IMR-90 (cell line): ENCODE data around the gene SLC37A1. TPM values are rescaled to one million over a fixed set of nuclear protein-coding genes. Genes with fewer than 3 reads are reported as not detected.

ENCODE experiments used
- ATAC-seq: fragments of 200-7000 bp; cut with Tn5 transposase; 2 replicates; pipeline ENCODE4 v1.9.1; 2020; ENCODE audit warnings: low read depth, mild to moderate bottlenecking, moderate library complexity
- Bru-seq: library from RNA; stranded (reverse); fragments of 400-500 nt; gene quantifications from one replicate; lab custom pipeline; 2021; lab: Mats Ljungman, UMichigan
- BruChase-seq, 2 experiments: library from RNA; stranded (reverse); fragments of 400-500 nt; gene quantifications; one replicate each; lab custom pipeline; 2021; lab: Mats Ljungman, UMichigan
- BruUV-seq: library from RNA; stranded (reverse); fragments of 400-500 nt; replicated peaks from 2 replicates; lab custom pipeline; 2021; lab: Mats Ljungman, UMichigan
- CTCF ChIA-PET: fragments of 300-600 bp; formaldehyde crosslinking; extraction: SDS; loops from one replicate; lab custom pipeline; 2021; ENCODE audit warnings: antibody characterized with exemption; lab: Yijun Ruan, JAX
- POLR2A ChIA-PET: fragments of 300-600 bp; sonication (Branson Sonifier 250); formaldehyde crosslinking; loops from one replicate; lab custom pipeline; 2022; ENCODE audit warnings: antibody characterized with exemption; ENCODE audit not compliant: unreplicated experiment; lab: Charles Lee
- DNase-seq: peaks from one replicate; pipeline ENCODE4 v3.0.0; 2013
- H2AFZ ChIP-seq: replicated peaks from 2 replicates; pipeline ENCODE3; 2013; ENCODE audit warnings: low read length, mild to moderate bottlenecking; ENCODE audit not compliant: poor library complexity
- H2AK5ac ChIP-seq: 2 replicates; pipeline ENCODE4 v1.6.1; 2013; ENCODE audit warnings: low read depth, low read length, inconsistent platforms
- H2AK9ac ChIP-seq: replicated peaks from 2 replicates; pipeline ENCODE3; 2013; ENCODE audit warnings: mild to moderate bottlenecking, low read depth, low read length, moderate library complexity; ENCODE audit not compliant: poor library complexity
- H2BK120ac ChIP-seq: 2 replicates; pipeline ENCODE4 v1.6.1; 2013; ENCODE audit warnings: low read depth, low read length, inconsistent platforms
- H2BK15ac ChIP-seq: 3 replicates; pipeline ENCODE4 v1.6.1; 2013; ENCODE audit warnings: low read depth, low read length, inconsistent platforms
- H2BK20ac ChIP-seq: 2 replicates; pipeline ENCODE4 v1.6.1; 2013; ENCODE audit warnings: low read depth, mild to moderate bottlenecking, inconsistent platforms, low read length, moderate library complexity
- H2BK5ac ChIP-seq: 2 replicates; pipeline ENCODE4 v1.6.1; 2013; ENCODE audit warnings: mild to moderate bottlenecking, low read depth, low read length, inconsistent platforms; ENCODE audit not compliant: poor library complexity, severe bottlenecking
- H3K14ac ChIP-seq: replicated peaks from 2 replicates; pipeline ENCODE4 v1.6.1; 2013; ENCODE audit warnings: low read depth, low read length, inconsistent platforms
- H3K18ac ChIP-seq: 2 replicates; pipeline ENCODE4 v1.6.1; 2013; ENCODE audit warnings: low read depth, low read length, control low read depth
- H3K23ac ChIP-seq: 2 replicates; pipeline ENCODE4 v1.6.1; 2013; ENCODE audit warnings: low read depth, low read length, inconsistent platforms
- H3K27ac ChIP-seq: 2 replicates; pipeline ENCODE4 v1.5.1; 2013; ENCODE audit warnings: mild to moderate bottlenecking, control low read depth, low read length; ENCODE audit not compliant: insufficient read depth
- H3K27me3 ChIP-seq: 2 replicates; pipeline ENCODE4 v1.6.1; 2013; ENCODE audit warnings: low read length; ENCODE audit not compliant: control insufficient read depth, insufficient read depth
- H3K36me3 ChIP-seq: 2 replicates; pipeline ENCODE4 v1.6.1; 2013; ENCODE audit warnings: low read length, mixed read lengths; ENCODE audit not compliant: control insufficient read depth, insufficient read depth
- H3K4ac ChIP-seq: 2 replicates; pipeline ENCODE4 v1.6.1; 2013; ENCODE audit warnings: low read depth, low read length, inconsistent platforms
- H3K4me1 ChIP-seq: 2 replicates; pipeline ENCODE4 v1.6.1; 2013; ENCODE audit warnings: low read length, mixed read lengths; ENCODE audit not compliant: control insufficient read depth, insufficient read depth
- H3K4me2 ChIP-seq: 2 replicates; pipeline ENCODE4 v1.6.1; 2013; ENCODE audit warnings: low read depth, mild to moderate bottlenecking, control low read depth, low read length, moderate library complexity
- H3K4me3 ChIP-seq: 2 replicates; pipeline ENCODE4 v1.5.1; 2013; ENCODE audit warnings: low read depth, mild to moderate bottlenecking, control low read depth, low read length, moderate library complexity; ENCODE audit not compliant: insufficient read depth
- H3K56ac ChIP-seq: 2 replicates; pipeline ENCODE4 v1.6.1; 2013; ENCODE audit warnings: low read length, inconsistent platforms; ENCODE audit not compliant: insufficient read depth; ENCODE audit errors: extremely low read depth
- H3K79me1 ChIP-seq, 2 experiments: 2 replicates each; pipeline ENCODE4 v1.6.1; 2013; ENCODE audit warnings: low read length in 2 of 2, inconsistent platforms in 1 of 2, low read depth in 1 of 2
- H3K9ac ChIP-seq: 2 replicates; pipeline ENCODE4 v1.6.1; 2013; ENCODE audit warnings: low read depth, low read length, control low read depth
- H3K9me1 ChIP-seq: 2 replicates; pipeline ENCODE4 v1.6.1; 2013; ENCODE audit warnings: low read length, inconsistent platforms; ENCODE audit not compliant: insufficient read depth
- H3K9me3 ChIP-seq: 2 replicates; pipeline ENCODE4 v1.6.1; 2013; ENCODE audit warnings: low read length; ENCODE audit not compliant: control insufficient read depth, insufficient read depth
- H4K20me1 ChIP-seq: 2 replicates; pipeline ENCODE4 v1.6.1; 2013; ENCODE audit warnings: low read length, inconsistent platforms; ENCODE audit not compliant: insufficient read depth
- H4K5ac ChIP-seq: 2 replicates; pipeline ENCODE4 v1.6.1; 2013; ENCODE audit warnings: mild to moderate bottlenecking, low read depth, low read length, control low read depth
- H4K8ac ChIP-seq, 2 experiments: 2 replicates each; pipeline ENCODE4 v1.6.1; 2013; ENCODE audit warnings: low read depth in 2 of 2, low read length in 2 of 2, control low read depth in 1 of 2, inconsistent platforms in 1 of 2
- H4K91ac ChIP-seq: 2 replicates; pipeline ENCODE4 v1.6.1; 2013; ENCODE audit warnings: low read depth, low read length, inconsistent platforms; ENCODE audit not compliant: insufficient read depth
- BHLHE40 ChIP-seq: fragments of 150-350 bp; IDR thresholded peaks from 2 replicates; pipeline ENCODE4 v1.6.1; 2016; ENCODE audit warnings: mild to moderate bottlenecking, low read depth, low read length
- FOS ChIP-seq: fragments of 150-350 bp; IDR thresholded peaks from 2 replicates; pipeline ENCODE4 v1.6.1; 2016; ENCODE audit warnings: low read depth, low read length
- MAZ ChIP-seq: IDR thresholded peaks from 2 replicates; pipeline ENCODE4 v1.6.1; 2012; ENCODE audit warnings: low read depth, mild to moderate bottlenecking, low read length, improper control_type of control experiment, moderate library complexity, borderline replicate concordance
- POLR2A ChIP-seq: IDR thresholded peaks from 2 replicates; pipeline ENCODE4 v1.6.1; 2012; ENCODE audit warnings: mild to moderate bottlenecking, low read depth, low read length
- RFX5 ChIP-seq: IDR thresholded peaks from 2 replicates; pipeline ENCODE4 v1.8.0; 2012; ENCODE audit warnings: low read depth, mild to moderate bottlenecking, low read length, moderate library complexity
- SMC3 ChIP-seq: fragments of 150-350 bp; IDR thresholded peaks from 2 replicates; pipeline ENCODE4 v1.6.1; 2016; ENCODE audit warnings: low read depth, mild to moderate bottlenecking, antibody characterized with exemption, low read length, moderate library complexity
- WGBS, 2 experiments: methylation state at CpG; one replicate each; pipeline versions ENCODE4 v1.1.5 to v1.1.7; 2013; ENCODE audit warnings: missing lambda C conversion rate in 2 of 2; ENCODE audit not compliant: insufficient read length in 1 of 2; ENCODE audit errors: extremely low coverage in 2 of 2; 5-methylcytosine and 5-hydroxymethylcytosine counted together
- dilution Hi-C: fragments of 300-500 bp; cut with HindIII; formaldehyde crosslinking; loops from one replicate; pipeline ENCODE4 v1.14.3; 2018; ENCODE audit warnings: low sequenced_read_pairs; ENCODE audit not compliant: unreplicated experiment
- in situ Hi-C: fragments of 300-500 bp; cut with MboI; formaldehyde crosslinking; loops from 3 replicates; pipeline ENCODE4 v1.14.3; 2019; ENCODE audit warnings: low sequenced_read_pairs, inconsistent platforms, mixed read lengths
- intact Hi-C: fragments of 100-400 bp; cut with micrococcal nuclease; formaldehyde crosslinking; loops from 2 replicates; pipeline ENCODE4 v1.10.0; 2022
- long read RNA-seq: library from polyadenylated mRNA; unstranded; transcript quantifications from one replicate; pipeline ENCODE4 v2.0.0, GENCODE V29; 2021; ENCODE audit not compliant: unreplicated experiment
- polyA plus RNA-seq, 3 experiments: library from polyadenylated mRNA; depleted of rRNA; stranded (reverse); fragments of >200 nt; gene quantifications; 2 replicates each; pipeline ENCODE4 v1.2.3, GENCODE V29; 2012; ENCODE audit warnings: low replicate concordance in 1 of 3
- total RNA-seq: library from RNA; depleted of rRNA; stranded (reverse); fragments of >200 nt; gene quantifications from 2 replicates; pipeline ENCODE4 v1.2.3, GENCODE V29; 2012; rRNA removed

Gene SLC37A1
- total RNA-seq (0.36 and 0.56 TPM in 2 replicates), polyA plus RNA-seq (2012; rRNA removed) (0.48 and 0.65 TPM in 2 replicates), Bru-seq, nascent RNA (percentile 24 among the genes with signal in this experiment), BruChase-seq, experiment 1, labeled RNA remaining after a 6-hour chase (percentile 20 among the genes with signal in this experiment), BruChase-seq, experiment 2, labeled RNA remaining after a 2-hour chase (percentile 20 among the genes with signal in this experiment)
- polyA plus RNA-seq (2012; cell fraction: cytosol; rRNA removed), result 0.37 and 0.54 TPM in 2 replicates
- 1.3 and 1.4 TPM in 2 replicates for polyA plus RNA-seq (2012; cell fraction: nucleus; rRNA removed; ENCODE audit: low replicate concordance)
- long read RNA-seq, result 0 reads

DNA sequence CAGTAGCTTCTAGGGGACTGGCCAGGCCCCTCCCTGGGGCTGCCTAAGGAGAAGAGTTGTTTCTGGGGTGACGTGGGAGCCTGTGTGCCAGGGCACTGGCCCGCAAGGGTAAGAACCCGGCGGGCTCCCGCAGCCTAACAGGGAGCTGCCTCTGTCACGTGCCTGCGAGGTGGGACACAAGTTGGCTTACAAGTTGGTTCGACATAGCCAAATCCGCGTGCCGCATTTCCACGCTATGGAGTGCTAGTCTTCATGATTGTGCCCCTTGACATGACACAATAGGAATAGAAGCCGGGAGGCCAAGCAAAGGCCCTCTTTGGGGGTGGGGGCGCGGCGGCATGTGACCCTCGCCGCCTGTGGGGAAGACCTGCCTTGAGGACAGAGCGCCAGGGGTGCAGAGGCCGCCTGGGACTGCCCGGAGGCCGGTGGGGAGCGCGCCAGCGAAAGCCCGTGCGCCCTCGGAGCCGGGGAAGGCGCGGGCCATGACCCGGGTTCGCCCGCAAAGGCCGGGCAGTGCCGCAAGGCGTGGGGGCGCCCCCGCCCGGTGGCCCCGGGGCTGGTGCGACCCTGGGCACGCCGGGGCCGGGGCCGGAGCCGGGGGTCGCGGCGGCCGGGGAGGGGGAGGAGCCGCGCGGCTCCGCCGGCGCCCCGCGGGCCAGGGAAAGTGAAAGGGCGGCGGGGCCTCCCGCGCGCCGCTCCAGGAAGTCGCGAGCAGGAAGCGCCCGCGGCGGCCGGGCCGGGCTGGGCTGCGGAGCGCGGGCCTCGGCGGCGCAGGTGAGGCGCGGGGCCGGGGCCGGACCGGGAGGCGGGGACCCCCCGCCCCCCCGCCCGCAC, at the start of gene SLC37A1:
Gene SLC37A1, plus strand, starts transcription at position 702 of the 834 bp plus-strand sequence. CDS start 4,603 bp downstream, outside the sequence.
- H3K23ac ChIP-seq, result no peak within 1 kb of the TSS
- no peak within 1 kb of the TSS for H3K9ac ChIP-seq
- dilution Hi-C loops, result no loop called here
- no peak within 1 kb of the TSS for H3K56ac ChIP-seq
- no peaks in the 10 kb centered on the region for H3K9me3 ChIP-seq
- no peak within 1 kb of the TSS for H3K18ac ChIP-seq
- no peak within 1 kb of the TSS for H4K91ac ChIP-seq
- H2AK5ac ChIP-seq, result no peak within 1 kb of the TSS
- peak within 1 kb of the TSS; percentile 77 for H3K4me2 ChIP-seq
- no peaks in the 10 kb centered on the region for H3K79me1 ChIP-seq
- H3K9me1 ChIP-seq, result peaks cover 2% of the 10 kb centered on the region; the same call in 1 of the 2 replicates
- BruUV-seq, result no TSS peak
- no peaks in the 10 kb centered on the region for H3K36me3 ChIP-seq
- no peak within 1 kb of the TSS for H3K4ac ChIP-seq
- no peak within 1 kb of the TSS for H3K14ac ChIP-seq
- no peak within 1 kb of the TSS for H2BK15ac ChIP-seq
- peak within 1 kb of the TSS; percentile 51 for H3K4me3 ChIP-seq
- DNase-seq (no peak), ATAC-seq (peak; percentile 69)
- H3K27me3 ChIP-seq, result peaks cover 31% of the 10 kb centered on the region
- WGBS, 2 experiments, result 22% methylated on average over 53 of the region's 88 CpGs; no CpG with 5 or more reads in 1 of the 2 experiments
- H2AFZ ChIP-seq, result peak within 1 kb of the TSS; percentile 82
- intact Hi-C loops, result no loop called here
- H2AK9ac ChIP-seq, result no peak within 1 kb of the TSS
- H2BK5ac ChIP-seq, result no peak within 1 kb of the TSS
- no peaks in the 10 kb centered on the region for H4K20me1 ChIP-seq
- POLR2A ChIA-PET, result no interaction called here
- no peak within 1 kb of the TSS for H4K5ac ChIP-seq
- no peak within 1 kb of the TSS for H2BK20ac ChIP-seq
- H3K4me1 ChIP-seq, result 0 out of 2 replicates have a peak, but pooled peaks cover 2% of the 10 kb centered on the region
- no peak within 1 kb of the TSS for H4K8ac ChIP-seq
- TF ChIP-seq FOS (no peak), MAZ (no peak), RFX5 (no peak), POLR2A (no peak), SMC3 (no peak), BHLHE40 (no peak)
- H3K27ac ChIP-seq, result no peak within 1 kb of the TSS
- in situ Hi-C loops, result no loop called here
- H2BK120ac ChIP-seq, result no peak within 1 kb of the TSS
- CTCF ChIA-PET, result interaction anchor here (0.6 kb wide), 1 partner anchor 109 kb away, joined by 3 read pairs; no protein-coding TSS in a partner anchor
